Measurements from ENCODE around the gene ENPEP. TPM values are rescaled to one million over a fixed set of nuclear protein-coding genes. Genes with fewer than 3 reads are reported as not detected.
"Not testable (repeated sequence)": the region's sequence is repeated elsewhere in the genome, so short reads cannot be mapped to it uniquely, and the experiment has no call there.

The ENPEP gene
- total RNA-seq, 1 experiment from 2014 or later, result not detected

DNA sequence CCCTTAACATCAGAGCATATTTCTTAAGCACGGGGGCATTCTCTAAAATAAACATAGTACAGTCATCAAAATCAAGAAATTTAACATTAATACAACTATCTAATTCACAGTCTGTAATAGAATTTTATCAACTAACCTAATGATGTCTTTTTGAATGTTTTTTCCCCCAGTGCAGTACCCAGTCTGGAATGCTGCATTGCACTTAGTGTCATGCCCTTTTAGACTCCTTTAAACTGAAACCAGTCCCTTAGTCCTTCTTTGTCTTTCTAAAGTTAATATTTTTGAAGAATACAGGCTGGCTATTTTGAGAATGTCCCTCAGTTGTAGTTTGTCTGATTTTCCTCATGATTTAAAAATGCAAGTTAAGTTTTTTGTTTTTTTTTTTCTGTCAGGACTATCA lies 9.5 kb downstream of the ENPEP start:
- no peak for DNase-seq (ENCODE audit: low spot score)

DNA sequence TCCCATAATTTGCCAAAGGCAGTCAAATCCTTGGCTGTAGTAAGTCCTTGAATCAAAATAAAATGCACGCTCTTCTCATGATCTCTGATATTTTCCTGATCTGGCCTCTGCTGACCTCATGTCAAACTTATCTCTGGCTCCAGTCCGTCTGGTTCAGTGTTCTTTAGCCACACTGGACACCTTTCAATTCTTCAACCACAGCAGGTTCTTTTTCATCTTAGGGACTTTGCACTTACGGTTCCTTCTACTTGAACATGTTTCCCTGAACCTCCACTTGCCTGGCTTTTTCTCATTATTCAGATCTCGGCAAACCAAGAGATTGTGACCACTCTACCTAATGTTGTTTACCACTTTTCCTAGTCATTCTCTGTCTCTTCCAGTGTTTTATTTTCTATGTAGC lies 10.3 kb downstream of the ENPEP start:
- DNase-seq (ENCODE audit: low spot score), result no peak

DNA sequence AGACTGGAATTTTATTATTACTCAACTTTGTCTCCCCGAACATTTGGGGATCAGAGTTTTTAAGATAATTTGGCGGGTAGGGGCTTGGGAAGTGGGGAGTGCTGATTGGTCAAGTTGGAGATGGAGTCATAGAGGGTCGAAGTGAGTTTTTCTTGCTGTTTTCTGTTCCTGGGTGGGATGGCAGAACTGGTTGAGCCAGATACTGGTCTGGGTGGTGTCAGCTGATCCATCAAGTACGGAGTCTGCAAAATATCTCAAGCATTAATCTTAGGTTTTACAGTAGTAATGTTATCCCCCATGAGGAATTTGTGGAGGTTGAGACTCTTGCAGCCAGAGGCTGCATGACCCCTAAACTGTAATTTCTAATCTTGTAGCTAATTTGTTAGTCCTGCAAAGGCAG lies 10.9 kb downstream of the ENPEP start:
- DNase-seq (ENCODE audit: low spot score), result not testable (repeated sequence)

DNA sequence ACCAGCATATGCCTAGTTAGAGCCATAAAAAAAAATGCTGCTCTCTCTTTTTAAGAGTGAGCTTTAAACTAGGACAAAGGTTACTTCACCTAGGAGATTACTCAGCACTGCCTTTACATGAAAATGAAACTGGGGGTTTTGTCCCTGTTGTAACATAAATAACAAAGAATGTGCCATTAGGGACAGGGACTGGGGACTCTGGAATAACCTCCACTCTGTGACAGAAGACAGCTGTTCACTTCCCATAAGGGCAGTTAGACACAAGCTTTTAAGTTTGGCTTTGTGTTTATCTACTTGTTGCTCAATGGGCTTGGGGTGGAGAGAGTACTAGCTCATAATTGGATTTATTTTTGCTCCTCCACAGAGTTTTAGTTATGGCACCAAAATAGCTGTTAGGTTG lies 11.9 kb downstream of the ENPEP start:
- no peak for DNase-seq (ENCODE audit: low spot score)

DNA sequence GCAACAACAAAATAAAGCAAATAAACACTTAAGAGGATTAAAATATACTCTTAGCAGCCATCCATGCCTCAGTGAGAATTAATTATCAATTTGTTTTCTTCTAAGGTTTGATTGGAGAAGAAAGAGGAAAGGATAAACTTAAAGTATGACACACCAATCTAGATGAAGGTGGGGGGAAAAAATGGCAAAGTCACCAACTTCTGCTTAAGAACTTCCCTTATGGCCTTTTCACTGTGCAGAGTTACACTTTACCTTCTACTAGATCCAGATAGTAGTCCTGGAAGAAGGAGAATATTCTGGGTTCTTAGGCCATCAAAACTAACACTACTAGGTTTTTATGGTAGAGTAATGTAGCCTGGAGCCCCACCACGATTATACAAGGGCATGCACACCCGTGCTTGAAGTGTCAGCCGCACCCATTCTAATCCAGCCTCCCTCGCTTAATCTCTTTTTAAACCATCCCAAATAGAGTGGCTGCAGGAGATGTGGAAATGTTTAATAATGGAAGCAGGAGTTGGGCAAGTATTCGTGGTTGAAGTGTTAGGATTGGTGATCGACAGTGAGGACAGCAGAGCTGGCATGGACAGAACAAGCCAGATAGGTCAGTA lies 14.1 kb downstream of the ENPEP start:
- DNase-seq (ENCODE audit: low spot score), result no peak

DNA sequence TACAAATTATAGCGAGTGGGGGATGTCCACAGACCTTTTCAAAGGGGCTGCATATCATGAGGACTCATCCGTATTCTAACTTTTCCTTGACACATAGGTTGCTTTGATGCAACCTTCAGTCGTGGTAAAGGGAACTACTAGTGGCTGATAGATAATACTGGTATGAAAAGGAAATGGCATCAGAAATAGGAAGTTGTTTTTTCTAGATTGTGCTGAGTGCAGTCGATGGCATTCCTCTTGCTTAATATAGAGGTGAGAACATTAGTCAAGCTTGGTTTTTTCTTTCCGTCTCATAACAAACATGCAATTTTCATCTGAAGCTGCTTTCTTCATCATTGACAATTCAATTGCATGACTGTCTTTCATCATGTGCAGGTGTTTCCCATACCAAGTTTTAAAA lies 16.6 kb downstream of the ENPEP start:
- DNase-seq (ENCODE audit: low spot score), result no peak

DNA sequence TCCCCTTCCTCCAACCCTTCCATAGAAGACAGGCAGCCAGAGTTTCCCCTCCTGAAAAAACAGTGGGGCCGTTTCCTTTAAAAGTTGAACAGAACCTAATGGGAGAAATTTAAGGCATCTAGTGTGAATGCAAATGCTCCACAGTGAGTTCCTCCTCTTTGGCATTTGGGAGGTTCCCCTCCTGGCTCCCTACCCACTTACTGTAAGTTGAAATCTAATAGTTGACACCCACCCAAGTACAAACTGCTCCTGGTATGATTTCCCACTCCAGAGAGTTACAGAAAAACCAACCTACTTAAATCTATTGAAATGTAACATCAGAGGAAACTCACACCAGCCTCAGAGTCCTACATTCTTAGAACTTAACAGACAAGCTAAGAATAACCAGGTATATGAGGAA lies 17.6 kb downstream of the ENPEP start:
- no peak for DNase-seq (ENCODE audit: low spot score)

DNA sequence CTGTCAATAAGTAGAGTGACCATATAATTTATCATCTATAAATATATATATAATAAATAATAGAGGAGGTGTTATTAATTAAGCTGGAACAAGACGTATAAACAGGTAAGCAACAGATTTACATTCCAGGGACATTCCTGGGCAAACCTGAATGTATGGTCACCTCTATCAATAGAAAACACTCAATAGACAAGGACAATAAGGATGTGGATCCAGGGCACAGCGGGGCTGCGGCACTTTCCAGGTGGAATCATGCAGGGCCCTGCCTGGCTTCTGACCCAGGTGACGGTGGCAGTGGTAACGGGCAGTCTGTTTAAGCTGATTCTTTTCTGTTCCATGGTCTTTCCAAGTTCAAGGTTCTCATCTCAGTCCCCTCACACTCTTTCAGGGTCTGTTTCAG lies 22.5 kb downstream of the ENPEP start:
- no peak for DNase-seq (ENCODE audit: low spot score)

DNA sequence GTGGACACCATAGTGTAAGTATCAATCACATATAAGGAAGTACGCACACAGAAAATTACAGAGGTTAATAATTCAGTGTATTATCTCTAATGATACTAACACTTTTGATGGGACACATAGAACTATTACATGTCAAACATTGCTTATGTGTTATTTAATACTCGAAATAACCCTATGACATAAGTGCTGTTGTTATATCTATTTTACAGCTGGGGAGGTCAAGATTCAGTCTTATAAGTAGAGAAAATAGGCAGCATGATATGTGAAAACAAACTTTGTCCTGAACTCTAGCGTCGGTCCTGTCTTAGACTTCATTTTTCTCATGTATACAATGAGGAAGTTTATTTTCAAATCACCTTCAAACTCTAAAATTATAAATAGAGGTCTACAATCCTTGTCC lies 23.2 kb downstream of the ENPEP start:
- DNase-seq (ENCODE audit: low spot score), result no peak

DNA sequence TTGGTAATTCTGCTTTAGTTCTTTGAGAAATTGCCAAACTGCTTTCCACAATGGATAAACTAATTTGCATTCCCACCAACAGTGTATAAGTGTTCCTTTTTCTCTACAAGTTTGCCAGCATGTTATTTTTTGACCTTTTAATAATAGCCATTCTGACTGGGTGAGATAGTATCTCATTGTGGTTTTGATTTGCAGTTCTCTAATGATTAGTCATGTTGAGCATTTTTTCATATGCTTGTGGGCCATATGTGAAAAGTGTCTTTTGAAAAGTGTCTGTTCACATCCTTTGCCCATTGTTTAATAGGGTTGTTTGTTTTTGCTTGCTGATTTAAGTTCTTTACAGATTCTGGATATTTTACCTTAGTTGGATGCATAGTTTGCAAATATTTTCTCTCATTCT lies 25.9 kb downstream of the ENPEP start:
- peak; percentile 4 for DNase-seq (ENCODE audit: low spot score)

DNA sequence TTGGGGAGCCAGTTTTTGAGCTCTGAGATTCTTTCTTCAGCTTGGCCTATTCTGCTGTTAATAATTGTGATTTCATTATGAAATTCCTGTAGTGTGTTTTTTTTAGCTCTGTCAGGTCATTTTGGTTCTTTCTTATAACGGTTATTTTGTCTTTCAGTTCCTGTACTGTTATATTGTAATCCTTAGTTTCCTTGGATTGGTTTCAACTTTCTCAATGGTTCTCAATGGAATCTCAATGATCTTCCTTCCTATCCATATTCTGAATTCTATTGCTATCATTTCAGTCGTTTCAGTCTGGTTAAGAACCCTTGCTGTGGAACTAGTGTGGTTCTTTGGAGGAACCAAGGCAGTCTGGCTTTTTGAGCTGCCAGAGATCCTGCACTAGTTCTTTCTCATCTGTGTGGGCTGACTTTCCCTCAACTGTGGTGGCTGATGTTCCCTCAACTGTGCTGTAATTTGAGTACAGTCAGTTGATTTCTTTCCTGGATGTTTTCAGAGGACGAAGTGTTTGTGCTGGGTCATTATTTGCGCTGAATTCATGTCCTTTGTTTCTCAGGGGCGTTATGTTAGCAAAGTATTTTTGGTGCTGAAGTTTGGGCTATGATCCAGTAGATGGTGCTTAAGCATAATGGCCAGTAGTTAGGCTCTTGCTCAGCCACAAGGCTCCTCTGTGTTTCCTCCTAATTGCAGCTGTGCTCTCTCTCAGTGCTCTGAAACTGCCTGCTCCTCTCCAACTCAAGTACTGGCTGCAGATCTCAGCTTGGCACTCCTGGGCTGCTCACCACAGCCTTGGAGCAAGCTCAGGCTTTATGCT lies 27.5 kb downstream of the ENPEP start:
- no peak for DNase-seq (ENCODE audit: low spot score)

DNA sequence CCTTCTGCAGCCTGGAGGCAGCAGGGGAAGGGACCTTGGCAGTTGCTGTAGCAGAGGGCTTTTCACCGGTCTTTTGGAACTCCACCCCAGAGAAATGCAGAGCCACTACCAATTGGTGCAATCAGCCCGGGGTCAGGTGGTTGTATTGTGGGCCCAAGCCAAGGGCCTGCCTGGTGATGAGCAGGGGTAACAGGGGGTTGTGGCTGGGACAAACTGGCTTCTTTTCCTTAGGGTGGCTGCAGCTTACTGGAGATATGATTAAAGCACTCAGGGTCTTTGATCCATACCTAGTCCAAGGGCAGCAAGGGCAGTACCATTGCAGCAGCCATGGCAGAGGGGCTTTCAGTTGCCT lies 28.1 kb downstream of the ENPEP start:
- DNase-seq (ENCODE audit: low spot score), result no peak

DNA sequence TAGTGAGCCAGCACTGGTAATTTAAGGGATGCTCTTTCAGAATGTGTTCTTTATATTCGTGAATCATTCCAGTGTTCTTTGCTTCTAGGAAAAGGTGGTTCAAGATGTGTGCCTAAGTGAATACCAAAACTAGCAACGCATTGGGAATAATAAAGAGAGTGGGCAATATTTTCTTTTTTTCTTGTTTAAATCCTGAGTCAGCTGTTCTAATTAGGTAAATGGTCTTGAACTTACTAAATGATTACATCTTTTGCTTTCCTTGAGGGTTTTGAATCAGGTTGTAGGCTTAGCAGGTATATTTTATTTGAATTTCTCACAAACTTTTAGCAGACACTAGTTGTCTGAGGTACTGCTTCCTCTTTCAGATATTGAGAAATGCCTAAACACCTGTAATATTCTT lies 29.5 kb downstream of the ENPEP start:
- no peak for DNase-seq (ENCODE audit: low spot score)

DNA sequence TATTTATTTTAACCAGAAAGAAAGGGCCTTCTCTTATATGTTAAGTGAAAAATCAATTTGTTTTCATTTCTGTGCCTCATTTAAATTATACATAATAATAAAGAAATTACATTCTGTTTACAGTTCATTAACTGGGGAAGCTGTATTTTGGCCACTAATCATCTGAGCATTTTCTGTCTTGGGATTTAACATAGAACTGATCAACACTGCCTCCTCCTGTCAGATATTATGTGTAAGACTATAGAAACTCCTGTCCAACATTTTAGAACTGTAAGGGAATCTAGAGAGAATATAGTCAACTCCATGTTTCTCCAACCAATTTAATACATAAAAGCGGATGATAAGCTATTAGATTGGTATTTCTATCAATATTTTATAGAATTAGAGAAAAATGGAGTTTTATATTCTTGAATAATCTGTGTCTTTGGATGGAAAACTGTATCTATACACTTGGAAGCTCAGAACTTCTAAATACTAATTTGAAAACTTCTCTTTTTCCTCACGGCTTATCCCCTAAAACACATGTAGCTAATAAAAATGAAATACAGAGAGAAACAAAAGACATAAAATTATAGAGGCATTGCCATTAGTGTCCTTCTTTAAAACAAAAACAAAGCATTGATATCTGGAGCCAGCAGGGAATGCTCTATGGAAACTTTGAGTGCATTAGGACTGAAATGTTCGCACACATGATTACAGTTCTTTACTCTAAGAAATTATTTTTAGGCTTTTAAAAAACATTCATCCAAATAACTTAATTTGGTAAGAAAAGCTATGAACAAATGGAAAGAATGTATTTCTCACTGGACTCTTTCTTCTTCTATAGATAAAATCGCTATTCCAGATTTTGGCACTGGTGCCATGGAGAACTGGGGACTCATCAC lies 33.1 kb downstream of the ENPEP start:
- peak; percentile 34 for DNase-seq (ENCODE audit: low spot score)

DNA sequence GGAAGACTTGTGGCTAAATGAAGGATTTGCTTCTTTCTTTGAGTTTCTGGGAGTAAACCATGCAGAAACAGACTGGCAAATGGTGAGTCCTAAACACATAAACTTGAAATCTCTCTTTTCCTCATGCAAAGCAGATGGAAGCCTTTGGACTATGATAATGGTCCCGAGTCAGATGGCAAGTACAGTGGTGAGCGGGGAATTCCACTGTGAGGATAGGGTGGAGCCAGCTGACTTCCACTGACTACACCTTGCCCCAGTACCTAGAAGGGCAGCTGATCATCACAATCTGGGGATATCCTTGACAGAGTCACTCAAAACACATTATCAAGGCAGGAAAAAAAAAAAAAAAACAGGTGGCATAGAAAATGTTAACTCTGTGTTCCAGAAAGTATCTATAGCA lies 34.3 kb downstream of the ENPEP start:
- DNase-seq (ENCODE audit: low spot score), result no peak

DNA sequence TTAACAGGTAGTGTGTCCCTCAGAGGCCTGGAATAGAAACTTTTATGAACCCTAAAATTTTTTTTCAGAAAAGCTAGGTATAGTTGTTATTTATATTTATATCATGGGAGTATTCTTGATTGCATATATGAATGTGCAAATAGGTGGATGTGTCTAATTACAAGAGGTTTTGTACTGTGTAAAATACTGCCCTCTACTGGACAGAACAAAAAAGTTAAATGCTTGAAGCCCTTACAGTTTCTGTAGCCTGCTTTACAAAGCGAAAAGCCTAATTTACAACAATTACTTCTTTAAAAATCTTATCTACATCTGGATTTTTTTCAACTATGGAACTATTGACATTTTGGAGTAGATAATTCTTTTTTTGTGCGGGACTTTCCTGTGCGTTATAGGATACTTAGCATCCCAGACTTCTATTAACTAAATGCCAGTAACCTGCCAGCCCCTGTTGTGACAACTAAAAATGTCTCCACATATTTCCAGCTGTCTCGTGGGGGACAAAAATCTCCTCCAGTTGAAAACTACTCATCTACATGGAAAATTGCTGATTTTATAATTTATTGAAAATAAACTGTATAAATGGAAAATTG lies 35.1 kb downstream of the ENPEP start:
- peak; percentile 46 for DNase-seq (ENCODE audit: low spot score)

DNA sequence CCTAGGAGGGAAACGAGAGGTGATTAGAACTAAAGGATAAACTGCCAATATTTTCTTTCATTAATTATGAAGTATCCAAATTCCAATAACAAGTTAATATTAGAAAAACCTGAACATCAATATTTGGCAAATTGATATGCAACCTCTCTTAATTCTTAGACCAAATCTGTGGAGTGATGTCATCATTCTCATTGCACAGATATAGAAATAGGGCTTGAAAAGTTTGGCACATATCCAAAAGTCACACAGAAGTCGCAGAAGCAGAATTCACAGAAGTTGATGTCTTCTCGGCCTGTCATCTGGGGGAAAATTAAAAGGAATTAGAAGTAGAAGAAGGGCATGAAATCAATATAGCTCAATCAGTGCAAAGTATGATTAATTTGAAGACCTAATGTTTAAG lies 36.9 kb downstream of the ENPEP start:
- no peak for DNase-seq (ENCODE audit: low spot score)

DNA sequence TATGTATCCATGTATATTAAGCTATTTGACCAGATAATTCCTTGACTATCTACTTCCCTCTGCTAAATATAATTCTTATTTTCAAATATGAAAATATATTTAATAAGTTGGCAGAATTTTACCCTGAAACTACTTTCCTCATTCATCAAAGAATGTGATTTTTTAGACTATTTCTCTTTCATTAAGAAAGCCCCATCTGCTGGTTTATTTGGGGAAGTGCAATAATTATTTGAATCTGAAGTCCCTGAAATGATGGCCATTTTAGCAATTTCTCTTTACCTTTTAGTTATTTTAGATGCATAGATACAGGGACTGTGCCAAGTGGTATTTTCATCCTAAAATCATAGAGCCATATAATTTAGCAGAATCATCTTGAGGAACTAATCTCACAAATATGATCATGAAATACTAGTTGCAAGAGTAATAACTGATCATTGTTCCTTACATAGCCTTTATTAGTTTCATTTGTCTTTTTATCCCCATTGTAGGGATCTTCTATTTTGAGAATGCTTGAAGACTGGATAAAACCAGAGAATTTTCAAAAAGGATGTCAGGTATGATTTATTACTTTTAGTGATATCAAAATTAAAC lies 39.0 kb downstream of the ENPEP start:
- DNase-seq (ENCODE audit: low spot score), result peak; percentile 12

DNA sequence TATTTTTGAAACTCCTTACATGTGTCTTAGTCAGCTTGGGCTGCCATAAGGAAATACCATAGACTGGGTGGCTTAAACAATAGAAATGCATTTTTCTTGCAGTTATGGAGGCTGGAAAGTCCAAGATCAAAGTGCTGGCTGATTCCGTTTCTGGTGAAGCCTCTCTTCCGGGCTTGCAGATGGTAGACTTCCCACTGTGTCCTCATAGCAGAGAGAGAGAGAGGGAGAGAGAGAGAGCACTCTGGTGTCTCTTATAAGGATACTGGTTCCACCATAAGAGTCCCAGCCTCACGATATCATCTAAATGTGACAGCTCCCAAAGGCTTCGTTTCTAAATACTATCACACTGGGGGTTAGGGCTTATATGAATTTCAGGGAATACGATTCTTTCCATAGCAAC lies 39.7 kb downstream of the ENPEP start:
- peak; percentile 20 for DNase-seq (ENCODE audit: low spot score)

DNA sequence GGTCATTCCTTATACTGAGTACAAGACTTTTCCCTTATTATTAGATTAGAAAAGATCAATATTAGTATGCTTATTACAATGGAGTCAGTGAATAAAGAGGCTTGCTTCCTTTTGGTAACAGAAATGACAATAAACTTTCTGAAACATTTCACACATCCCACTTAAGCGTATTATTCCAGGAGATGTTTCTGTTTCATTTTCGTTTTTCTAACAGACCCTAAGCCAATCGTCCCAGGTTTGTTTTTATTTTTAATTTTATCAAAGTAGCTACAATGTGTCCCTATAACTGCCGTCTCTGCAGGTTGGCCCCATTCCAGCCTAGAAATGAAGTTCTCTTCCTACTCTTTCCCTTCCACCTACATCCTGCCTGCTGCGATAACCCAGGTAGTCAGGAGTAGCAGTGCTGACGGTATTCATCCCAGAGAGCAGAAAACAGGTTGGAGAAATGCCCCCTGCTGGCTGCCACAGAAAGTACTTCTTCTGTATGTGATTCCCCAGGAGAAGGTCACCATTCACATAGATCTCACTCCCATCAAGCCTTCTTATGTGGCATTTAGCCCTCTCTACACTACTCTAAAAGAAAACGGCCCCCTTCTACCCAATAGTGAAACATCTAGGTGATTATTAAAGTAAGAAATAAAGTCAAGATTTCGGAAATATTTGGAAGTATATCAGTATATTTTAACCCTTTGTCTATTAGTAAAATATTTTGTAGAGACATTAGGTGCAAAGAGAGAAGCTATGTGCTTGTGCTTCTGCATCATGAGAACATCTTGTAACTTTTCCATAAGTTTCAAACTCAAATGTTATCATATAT lies 40.4 kb downstream of the ENPEP start:
- DNase-seq (ENCODE audit: low spot score), result peak; percentile 78

DNA sequence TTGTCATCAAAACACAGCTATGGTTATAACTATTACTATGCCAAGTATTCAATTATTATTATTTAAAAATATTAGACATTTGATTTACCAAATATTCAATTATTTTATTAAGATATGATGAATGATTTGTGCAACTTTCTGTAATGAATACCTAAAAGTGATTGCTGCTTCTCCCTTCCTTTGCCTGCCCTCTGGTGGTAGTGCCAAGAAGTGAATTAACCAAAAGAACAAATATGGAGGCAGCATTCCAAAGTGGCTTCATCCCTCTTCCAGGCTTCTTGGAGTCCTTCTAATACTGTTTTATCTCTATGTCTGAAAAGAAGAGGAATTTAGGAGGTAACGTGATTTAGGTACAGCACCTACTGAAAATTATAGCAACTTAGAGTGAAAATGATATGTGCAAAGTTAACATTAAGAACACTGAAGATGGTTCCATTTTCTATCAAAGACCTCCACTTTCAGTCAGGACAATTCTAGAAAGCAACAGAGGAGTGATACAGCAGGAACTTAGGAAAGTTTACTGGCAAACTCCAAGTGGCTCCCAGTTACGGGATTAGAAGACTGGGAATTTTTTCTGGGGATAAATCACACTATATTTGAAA lies 43.0 kb downstream of the ENPEP start:
- DNase-seq (ENCODE audit: low spot score), result peak; percentile 24

Measured in A172 (cell line).